GM12878 (cell line): ENCODE results near the gene STX8. TPM values are rescaled to one million over a fixed set of nuclear protein-coding genes. Genes with fewer than 3 reads are reported as not detected.

Experiments used
- CREM ChIP-seq: IDR thresholded peaks from 2 replicates; pipeline ENCODE4 v1.6.1; 2014; ENCODE audit warnings: antibody characterized with exemption, low read depth
- ELK1 ChIP-seq: IDR thresholded peaks from 2 replicates; pipeline ENCODE4 v1.6.1; 2012; ENCODE audit warnings: low read depth, low read length, improper control_type of control experiment
- ESRRA ChIP-seq: IDR thresholded peaks from 2 replicates; pipeline ENCODE4 v1.6.1; 2012; ENCODE audit warnings: mild to moderate bottlenecking, low read length, improper control_type of control experiment
- HDAC2 ChIP-seq: fragments of 200-600 bp; sonication (generic); IDR thresholded peaks from 2 replicates; pipeline ENCODE4 v1.6.1; 2017
- IKZF1 ChIP-seq: fragments of 450-650 bp; conservative IDR thresholded peaks from 2 replicates; pipeline ENCODE4 v1.6.1; 2017; ENCODE audit warnings: antibody characterized with exemption, mild to moderate bottlenecking
- IKZF2 ChIP-seq, 2 experiments: fragments of 450-650 bp; IDR thresholded peaks; 2 replicates each; pipeline ENCODE4 v1.6.1; 2017; ENCODE audit warnings: mild to moderate bottlenecking in 2 of 2, moderate library complexity in 2 of 2
- JUNB ChIP-seq: IDR thresholded peaks from 2 replicates; pipeline ENCODE4 v1.6.1; 2016; ENCODE audit warnings: antibody characterized with exemption, mild to moderate bottlenecking
- JUND ChIP-seq: IDR thresholded peaks from 2 replicates; pipeline ENCODE4 v1.6.1; 2012; ENCODE audit warnings: low read depth, mild to moderate bottlenecking, low read length, improper control_type of control experiment, moderate library complexity
- MYC ChIP-seq: IDR thresholded peaks from 2 replicates; pipeline ENCODE4 v1.6.1; 2011; ENCODE audit warnings: mild to moderate bottlenecking, low read length, moderate library complexity, inconsistent platforms; ENCODE audit not compliant: insufficient read depth, insufficient replicate concordance, insufficient read length, severe bottlenecking
- NR2F1 ChIP-seq: fragments of 450-650 bp; conservative IDR thresholded peaks from 2 replicates; pipeline ENCODE4 v1.6.1; 2017; ENCODE audit warnings: mild to moderate bottlenecking
- RUNX3 ChIP-seq: IDR thresholded peaks from 2 replicates; pipeline ENCODE4 v1.6.1; 2012; ENCODE audit warnings: low read length, inconsistent platforms
- SIN3A ChIP-seq: IDR thresholded peaks from 2 replicates; pipeline ENCODE4 v1.6.1; 2012; ENCODE audit warnings: low read depth, low read length, improper control_type of control experiment
- SKIL ChIP-seq: fragments of 450-650 bp; IDR thresholded peaks from 2 replicates; pipeline ENCODE4 v1.6.1; 2017; ENCODE audit warnings: mild to moderate bottlenecking, low read depth, inconsistent platforms; ENCODE audit not compliant: poor library complexity, severe bottlenecking
- SREBF1 ChIP-seq: IDR thresholded peaks from 2 replicates; pipeline ENCODE4 v1.6.1; 2012; ENCODE audit warnings: mild to moderate bottlenecking, low read length
- TCF12 ChIP-seq: IDR thresholded peaks from 2 replicates; pipeline ENCODE4 v1.6.1; 2011; ENCODE audit warnings: low read depth, mild to moderate bottlenecking, low read length
- WRNIP1 ChIP-seq: IDR thresholded peaks from 2 replicates; pipeline ENCODE4 v1.6.1; 2011; ENCODE audit warnings: low read depth, low read length, improper control_type of control experiment, borderline replicate concordance
- ZNF217 ChIP-seq: fragments of 450-650 bp; IDR thresholded peaks from 2 replicates; pipeline ENCODE4 v1.6.1; 2017; ENCODE audit warnings: antibody characterized with exemption, mild to moderate bottlenecking
- ZSCAN29 ChIP-seq: fragments of 450-650 bp; IDR thresholded peaks from 2 replicates; pipeline ENCODE4 v1.6.1; 2017; ENCODE audit warnings: mild to moderate bottlenecking, moderate library complexity
- ZZZ3 ChIP-seq: IDR thresholded peaks from 2 replicates; pipeline ENCODE4 v1.6.1; 2011; ENCODE audit warnings: low read depth; ENCODE audit not compliant: control insufficient read depth, insufficient read length
- polyA plus RNA-seq, 11 experiments: library from polyadenylated mRNA; depleted of rRNA in 4 of 11; unstranded in 6 of 11; stranded (reverse) in 5 of 11; fragments of >200 nt; fragmentation: Nextera tagmentation in 4 of 11; fragmentation: Illumina TruSeq in 1 of 11; extraction: Ambion mirVana in 4 of 11; extraction: Trizol in 1 of 11; gene quantifications; 1 replicate in 1 of 11; 2 replicates in 10 of 11; pipeline versions ENCODE4 v1.2.1 to v1.2.3, GENCODE V29; 2011 to 2016; ENCODE audit warnings: inconsistent platforms in 2 of 11, missing spikeins in 2 of 11, low read depth in 1 of 11
- total RNA-seq, 4 experiments: library from RNA; depleted of rRNA in 3 of 4; stranded (reverse); fragments of >200 nt in 3 of 4; fragmentation: Illumina TruSeq in 1 of 4; extraction: Trizol in 1 of 4; gene quantifications; 2 replicates each; pipeline versions ENCODE4 v1.2.1 to v1.2.3, GENCODE V29; 2013 to 2021
- TF ChIP-seq, protein P1 (sequence below): fragments of 450-650 bp; IDR thresholded peaks from 2 replicates; pipeline ENCODE4 v1.6.1; 2017; ENCODE audit warnings: mild to moderate bottlenecking, moderate library complexity
- TF ChIP-seq, protein P2 (sequence below): IDR thresholded peaks from 2 replicates; pipeline ENCODE4 v1.6.1; 2012; ENCODE audit warnings: low read length, inconsistent platforms
- TF ChIP-seq, protein P3 (sequence below): IDR thresholded peaks from 2 replicates; pipeline ENCODE4 v1.6.1; 2012; ENCODE audit warnings: low read depth, low read length, improper control_type of control experiment

The STX8 gene
- total and polyA plus RNA-seq, 10 of the 15 experiments (the other 5 are each of a cell fraction or from before 2014, with no cell fraction given) = 47.9 to 151 (median 72.9) TPM

DNA sequence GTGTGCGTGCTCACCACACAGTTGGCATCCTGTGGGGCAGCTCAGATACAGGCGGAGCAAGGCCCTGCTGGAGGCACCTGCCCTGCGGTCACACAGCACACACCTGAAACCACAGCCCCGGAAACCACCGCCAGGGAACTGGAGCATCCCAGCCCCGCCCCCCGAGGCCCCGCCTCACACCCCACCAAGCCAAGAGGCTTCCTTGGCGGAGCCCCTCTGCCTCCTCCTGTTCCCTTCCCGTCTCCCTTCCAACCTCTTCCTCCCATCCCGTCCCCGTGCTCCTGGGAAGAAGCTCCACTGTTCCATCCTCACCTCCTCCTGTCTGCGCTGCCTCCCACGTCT lies 348.9 kb downstream of the STX8 start (continued):
- TF ChIP-seq SKIL = no peak
- TF ChIP-seq IKZF1 = peak; percentile 29; the same call in 1 of the 2 replicates
- TF ChIP-seq ELK1 = no peak
- no peak for TF ChIP-seq ZZZ3
- no peak for TF ChIP-seq JUND
- TF ChIP-seq, protein P1, sequence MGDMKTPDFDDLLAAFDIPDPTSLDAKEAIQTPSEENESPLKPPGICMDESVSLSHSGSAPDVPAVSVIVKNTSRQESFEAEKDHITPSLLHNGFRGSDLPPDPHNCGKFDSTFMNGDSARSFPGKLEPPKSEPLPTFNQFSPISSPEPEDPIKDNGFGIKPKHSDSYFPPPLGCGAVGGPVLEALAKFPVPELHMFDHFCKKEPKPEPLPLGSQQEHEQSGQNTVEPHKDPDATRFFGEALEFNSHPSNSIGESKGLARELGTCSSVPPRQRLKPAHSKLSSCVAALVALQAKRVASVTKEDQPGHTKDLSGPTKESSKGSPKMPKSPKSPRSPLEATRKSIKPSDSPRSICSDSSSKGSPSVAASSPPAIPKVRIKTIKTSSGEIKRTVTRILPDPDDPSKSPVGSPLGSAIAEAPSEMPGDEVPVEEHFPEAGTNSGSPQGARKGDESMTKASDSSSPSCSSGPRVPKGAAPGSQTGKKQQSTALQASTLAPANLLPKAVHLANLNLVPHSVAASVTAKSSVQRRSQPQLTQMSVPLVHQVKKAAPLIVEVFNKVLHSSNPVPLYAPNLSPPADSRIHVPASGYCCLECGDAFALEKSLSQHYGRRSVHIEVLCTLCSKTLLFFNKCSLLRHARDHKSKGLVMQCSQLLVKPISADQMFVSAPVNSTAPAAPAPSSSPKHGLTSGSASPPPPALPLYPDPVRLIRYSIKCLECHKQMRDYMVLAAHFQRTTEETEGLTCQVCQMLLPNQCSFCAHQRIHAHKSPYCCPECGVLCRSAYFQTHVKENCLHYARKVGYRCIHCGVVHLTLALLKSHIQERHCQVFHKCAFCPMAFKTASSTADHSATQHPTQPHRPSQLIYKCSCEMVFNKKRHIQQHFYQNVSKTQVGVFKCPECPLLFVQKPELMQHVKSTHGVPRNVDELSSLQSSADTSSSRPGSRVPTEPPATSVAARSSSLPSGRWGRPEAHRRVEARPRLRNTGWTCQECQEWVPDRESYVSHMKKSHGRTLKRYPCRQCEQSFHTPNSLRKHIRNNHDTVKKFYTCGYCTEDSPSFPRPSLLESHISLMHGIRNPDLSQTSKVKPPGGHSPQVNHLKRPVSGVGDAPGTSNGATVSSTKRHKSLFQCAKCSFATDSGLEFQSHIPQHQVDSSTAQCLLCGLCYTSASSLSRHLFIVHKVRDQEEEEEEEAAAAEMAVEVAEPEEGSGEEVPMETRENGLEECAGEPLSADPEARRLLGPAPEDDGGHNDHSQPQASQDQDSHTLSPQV = no peak
- TF ChIP-seq RUNX3 = peak; percentile 37; the same call in 1 of the 2 replicates
- TF ChIP-seq ESRRA = no peak
- no peak for TF ChIP-seq MYC
- TF ChIP-seq, protein P2, sequence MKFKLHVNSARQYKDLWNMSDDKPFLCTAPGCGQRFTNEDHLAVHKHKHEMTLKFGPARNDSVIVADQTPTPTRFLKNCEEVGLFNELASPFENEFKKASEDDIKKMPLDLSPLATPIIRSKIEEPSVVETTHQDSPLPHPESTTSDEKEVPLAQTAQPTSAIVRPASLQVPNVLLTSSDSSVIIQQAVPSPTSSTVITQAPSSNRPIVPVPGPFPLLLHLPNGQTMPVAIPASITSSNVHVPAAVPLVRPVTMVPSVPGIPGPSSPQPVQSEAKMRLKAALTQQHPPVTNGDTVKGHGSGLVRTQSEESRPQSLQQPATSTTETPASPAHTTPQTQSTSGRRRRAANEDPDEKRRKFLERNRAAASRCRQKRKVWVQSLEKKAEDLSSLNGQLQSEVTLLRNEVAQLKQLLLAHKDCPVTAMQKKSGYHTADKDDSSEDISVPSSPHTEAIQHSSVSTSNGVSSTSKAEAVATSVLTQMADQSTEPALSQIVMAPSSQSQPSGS = no peak
- no peak for TF ChIP-seq WRNIP1
- TF ChIP-seq ZNF217 = no peak
- TF ChIP-seq HDAC2 = no peak
- TF ChIP-seq, protein P3, sequence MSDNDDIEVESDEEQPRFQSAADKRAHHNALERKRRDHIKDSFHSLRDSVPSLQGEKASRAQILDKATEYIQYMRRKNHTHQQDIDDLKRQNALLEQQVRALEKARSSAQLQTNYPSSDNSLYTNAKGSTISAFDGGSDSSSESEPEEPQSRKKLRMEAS = no peak
- TF ChIP-seq IKZF2 (IDR thresholded peaks at IDR 0.05) = peak in 1 of 2 experiments; percentile 28; a peak in 1 of 4 replicates
- TF ChIP-seq SREBF1 = no peak
- TF ChIP-seq SIN3A = no peak
- TF ChIP-seq ZSCAN29 = no peak
- TF ChIP-seq CREM = no peak
- no peak for TF ChIP-seq JUNB
- TF ChIP-seq NR2F1 = no peak
- TF ChIP-seq TCF12 = 0 out of 2 replicates have a peak, but pooled peaks have one; percentile 21
